SK-N-SH treated with all-trans-retinoic acid at 6 μM for 48 hours (cell line): ENCODE measurements around the gene FAM181B.

Source experiments
- ARNTL ChIP-seq: fragments of 450-650 bp; formaldehyde crosslinking; IDR thresholded peaks from 2 replicates; pipeline ENCODE4 v1.5.0; 2020; ENCODE audit warnings: low read depth, mild to moderate bottlenecking, moderate library complexity, borderline replicate concordance
- BACH2 ChIP-seq: fragments of 250-450 bp; sonication (Bioruptor Pico); IDR thresholded peaks from 2 replicates; pipeline ENCODE4 v1.9.0; 2021; ENCODE audit warnings: mild to moderate bottlenecking, borderline replicate concordance
- CREB5 ChIP-seq: fragments of 250-450 bp; sonication (Bioruptor Pico); IDR thresholded peaks from 2 replicates; pipeline ENCODE4 v1.5.1; 2020; ENCODE audit warnings: low read depth, mild to moderate bottlenecking, moderate library complexity
- ESRRG ChIP-seq: fragments of 250-450 bp; sonication (Bioruptor Pico); IDR thresholded peaks from 2 replicates; pipeline ENCODE4 v1.6.1; 2021; ENCODE audit warnings: mild to moderate bottlenecking
- OSR1 ChIP-seq: fragments of 250-450 bp; sonication (Bioruptor Pico); IDR thresholded peaks from 2 replicates; pipeline ENCODE4 v1.8.0; 2022; ENCODE audit warnings: moderate library complexity, mild to moderate bottlenecking, inconsistent platforms
- PATZ1 ChIP-seq: fragments of 250-450 bp; sonication (Bioruptor Pico); IDR thresholded peaks from 2 replicates; pipeline ENCODE4 v1.8.0; 2020; ENCODE audit warnings: mild to moderate bottlenecking, moderate library complexity, borderline replicate concordance
- RARB ChIP-seq: fragments of 250-450 bp; sonication (Bioruptor Pico); IDR thresholded peaks from 2 replicates; pipeline ENCODE4 v1.8.0; 2021; ENCODE audit warnings: mild to moderate bottlenecking, moderate library complexity
- TCF4 ChIP-seq: fragments of 250-450 bp; sonication (Bioruptor Pico); IDR thresholded peaks from 2 replicates; pipeline ENCODE4 v1.8.0; 2021; ENCODE audit warnings: mild to moderate bottlenecking, moderate library complexity, borderline replicate concordance
- ZFP3 ChIP-seq: fragments of 250-450 bp; sonication (Bioruptor Pico); IDR thresholded peaks from 2 replicates; pipeline ENCODE4 v1.5.0; 2020; ENCODE audit warnings: mild to moderate bottlenecking, moderate library complexity
- ZNF565 ChIP-seq: fragments of 450-650 bp; formaldehyde crosslinking; conservative IDR thresholded peaks from 2 replicates; pipeline ENCODE4 v1.5.0; 2020; ENCODE audit warnings: low read depth, mild to moderate bottlenecking, moderate library complexity
- ZNF70 ChIP-seq: fragments of 450-650 bp; formaldehyde crosslinking; IDR thresholded peaks from 2 replicates; pipeline ENCODE4 v1.5.0; 2020; ENCODE audit warnings: mild to moderate bottlenecking, moderate library complexity
- ZNF8 ChIP-seq: fragments of 450-650 bp; formaldehyde crosslinking; IDR thresholded peaks from 2 replicates; pipeline ENCODE4 v1.5.0; 2020; ENCODE audit warnings: mild to moderate bottlenecking, moderate library complexity

- TF ChIP-seq PATZ1 (CRISPR knock-in tag) (no peak), BACH2 (no peak), OSR1 (CRISPR knock-in tag) (no peak), RARB (no peak), CREB5 (CRISPR knock-in tag) (no peak), ZNF8 (no peak), ESRRG (CRISPR knock-in tag) (no peak), TCF4 (CRISPR knock-in tag) (no peak), ZNF70 (no peak), ZNF565 (CRISPR knock-in tag) (no peak), ARNTL (no peak), ZFP3 (CRISPR knock-in tag) (no peak)
Observed at GRCh38 chr11:82703226-82703625, 30.4 kb downstream of the FAM181B start.
